HG02840 (cell line): ENCODE measurements around the gene MT1E.
"Not testable (repeated sequence)": the region's sequence is repeated elsewhere in the genome, so short reads cannot be mapped to it uniquely, and the experiment has no call there.

Experiments used
- ATAC-seq: cut with Tn5 transposase; IDR thresholded peaks from one replicate; pipeline ENCODE4 v1.9.1; 2021; ENCODE audit warnings: mild to moderate bottlenecking, moderate library complexity, moderate number of reproducible peaks; ENCODE audit not compliant: unreplicated experiment, low FRiP score

The MT1E gene

GRCh38 chr16:56669005-56669839, 43.6 kb downstream of the MT1E start, which contains the start of gene MT1H:
Gene MT1H (plus strand): TSS chr16:56669814. CDS start chr16:56669885, 71 bp downstream.
- ATAC-seq = no peak

GRCh38 chr16:56669840-56670619, 44.4 kb downstream of the MT1E start:
- ATAC-seq = no peak

- no peak for ATAC-seq
Measured at GRCh38 chr16:56670620-56670934, 45.0 kb downstream of the MT1E start.

GRCh38 chr16:56671691-56672090, 46.1 kb downstream of the MT1E start:
- ATAC-seq = not testable (repeated sequence)

GRCh38 chr16:56672171-56672570, 46.6 kb downstream of the MT1E start:
- ATAC-seq = not testable (repeated sequence)

GRCh38 chr16:56672761-56673536, 47.4 kb downstream of the MT1E start:
- ATAC-seq = no peak

GRCh38 chr16:56673921-56674320, 48.3 kb downstream of the MT1E start:
- no peak for ATAC-seq

- ATAC-seq = not testable (repeated sequence)
Measured at GRCh38 chr16:56674570-56674969, 49.0 kb downstream of the MT1E start.

GRCh38 chr16:56675685-56676210, 50.2 kb downstream of the MT1E start:
- ATAC-seq = no peak
